ENCODE data around the gene TMEM95.

- TF ChIP-seq ARNTL (CRISPR knock-in tag; IDR thresholded peaks at IDR 0.05; ENCODE audit: borderline replicate concordance, low read depth) = no peak
- no peak for TF ChIP-seq ZNF8 (CRISPR knock-in tag; IDR thresholded peaks at IDR 0.05)
- TF ChIP-seq PATZ1 (CRISPR knock-in tag; IDR thresholded peaks at IDR 0.05; ENCODE audit: borderline replicate concordance) = no peak
- TF ChIP-seq SNAI2 (CRISPR knock-in tag; IDR thresholded peaks at IDR 0.05) = no peak
- TF ChIP-seq RARB (CRISPR knock-in tag; IDR thresholded peaks at IDR 0.05) = no peak
Measured at GRCh38 chr17:7355053-7355452, at the start of gene TMEM95.
